Panc1 (cell line): ENCODE measurements around the gene RPS17. TPM values are rescaled to one million over a fixed set of nuclear protein-coding genes. Genes with fewer than 3 reads are reported as not detected.

Experiments
- ATAC-seq: fragments of 200-7000 bp; cut with Tn5 transposase; 2 replicates; pipeline ENCODE4 v1.9.1; 2020; ENCODE audit warnings: mild to moderate bottlenecking, moderate library complexity
- BruUV-seq: library from RNA; stranded (reverse); fragments of 400-500 nt; replicated peaks from 2 replicates; lab custom pipeline; 2021; lab: Mats Ljungman, UMichigan
- CTCF ChIA-PET: fragments of 300-600 bp; sonication (Branson Sonifier 250); formaldehyde crosslinking; loops from one replicate; lab custom pipeline; 2022; ENCODE audit warnings: antibody characterized with exemption; lab: Charles Lee
- POLR2A ChIA-PET: fragments of 300-600 bp; sonication (Branson Sonifier 250); formaldehyde crosslinking; loops from one replicate; lab custom pipeline; 2022; ENCODE audit warnings: antibody characterized with exemption; lab: Charles Lee
- DNase-seq: peaks from one replicate; pipeline ENCODE4 v3.0.0-alpha.2; 2010; ENCODE audit warnings: low read depth, low spot score
- H3K27ac ChIP-seq: 2 replicates; pipeline ENCODE4 v1.5.1; 2011; ENCODE audit warnings: mild to moderate bottlenecking, low read length, inconsistent platforms
- H3K27me3 ChIP-seq: fragments of 200-500 bp; sonication (Bioruptor generic); 2 replicates; pipeline ENCODE4 v1.6.0; 2014; ENCODE audit warnings: low read length, inconsistent platforms; ENCODE audit not compliant: control insufficient read depth, insufficient read depth
- H3K36me3 ChIP-seq: fragments of 200-500 bp; sonication (Bioruptor generic); 2 replicates; pipeline ENCODE4 v1.5.1; 2014; ENCODE audit warnings: inconsistent platforms, mild to moderate bottlenecking, low read length, moderate library complexity; ENCODE audit not compliant: control insufficient read depth, insufficient read depth
- H3K4me1 ChIP-seq: 2 replicates; pipeline ENCODE4 v1.5.1; 2011; ENCODE audit warnings: inconsistent platforms, mild to moderate bottlenecking, low read length, moderate library complexity; ENCODE audit not compliant: control insufficient read depth, insufficient read depth
- H3K4me3 ChIP-seq, 2 experiments: 2 replicates each; pipeline ENCODE4 v1.5.1; 2011 to 2012; ENCODE audit warnings: low read depth in 2 of 2, low read length in 2 of 2, mild to moderate bottlenecking in 2 of 2, inconsistent platforms in 1 of 2, moderate library complexity in 1 of 2
- H3K9me3 ChIP-seq: fragments of 200-500 bp; sonication (Bioruptor generic); 2 replicates; pipeline ENCODE4 v1.5.1; 2014; ENCODE audit warnings: low read depth, mild to moderate bottlenecking, inconsistent platforms, low read length, moderate library complexity; ENCODE audit not compliant: control insufficient read depth, insufficient read depth
- CTCF ChIP-seq: fragments of 450-650 bp; IDR thresholded peaks from 2 replicates; pipeline ENCODE4 v1.5.1; 2017; ENCODE audit warnings: mild to moderate bottlenecking
- POLR2AphosphoS5 ChIP-seq: IDR thresholded peaks from 2 replicates; pipeline ENCODE4 v1.6.1; 2012; ENCODE audit warnings: mild to moderate bottlenecking, low read depth, low read length, moderate library complexity
- REST ChIP-seq, 2 experiments: IDR thresholded peaks; 2 replicates each; pipeline ENCODE4 v1.6.1; 2011 to 2012; ENCODE audit warnings: low read depth in 2 of 2, control low read depth in 1 of 2, low read length in 1 of 2, mild to moderate bottlenecking in 1 of 2, moderate library complexity in 1 of 2; ENCODE audit not compliant: insufficient read depth in 1 of 2
- SIN3A ChIP-seq: IDR thresholded peaks from 2 replicates; pipeline ENCODE4 v1.6.1; 2012; ENCODE audit warnings: low read depth, mild to moderate bottlenecking, low read length, moderate library complexity, borderline replicate concordance; ENCODE audit not compliant: insufficient read depth
- TCF7L2 ChIP-seq: IDR thresholded peaks from 2 replicates; pipeline ENCODE4 v1.6.1; 2011; ENCODE audit warnings: mild to moderate bottlenecking, low read depth, low read length, inconsistent platforms
- in situ Hi-C: cut with HindIII; loops from 2 replicates; pipeline ENCODE4 v1.10.0; 2016; ENCODE audit warnings: low sequenced_read_pairs, low pct_unique_long_range_greater_than_20kb
- intact Hi-C: fragments of 100-400 bp; cut with micrococcal nuclease; formaldehyde crosslinking; loops from one replicate; pipeline ENCODE4 v1.10.0; 2022; ENCODE audit not compliant: unreplicated experiment
- total RNA-seq: library from RNA; stranded (reverse); gene quantifications from one replicate; pipeline ENCODE4 v1.2.1, GENCODE V29; 2021; ENCODE audit not compliant: unreplicated experiment

The RPS17 gene
- total RNA-seq, 1 experiment from 2014 or later = 1,598 TPM

GRCh38 chr15:82553846-82554245 is 13.6 kb upstream of the RPS17 start:
- POLR2A ChIA-PET = no interaction called here
- in situ Hi-C loops = no loop called here
- intact Hi-C loops = no loop called here
- peaks cover 2% of the 10 kb centered on the region; the same call in 1 of the 2 replicates for H3K36me3 ChIP-seq
- H3K4me1 ChIP-seq = peaks cover 4% of the 10 kb centered on the region; the same call in 1 of the 2 replicates
- CTCF ChIA-PET = interaction anchor here (1.0 kb wide), 1 partner anchor 446 kb away, joined by 3 read pairs; no protein-coding TSS in a partner anchor
- no peak overlapping the region for H3K27ac ChIP-seq
- no peak for ATAC-seq
- H3K9me3 ChIP-seq = no peaks in the 10 kb centered on the region
- no peaks in the 10 kb centered on the region for H3K27me3 ChIP-seq
- TF ChIP-seq SIN3A (no peak), REST (IDR thresholded peaks at IDR 0.05; ENCODE audit: insufficient read depth in 1 of 2, low read depth in 2 of 2, low read length in 1 of 2) (no peak), TCF7L2 (no peak), POLR2AphosphoS5 (no peak), CTCF (no peak)
- H3K4me3 ChIP-seq = no peak overlapping the region
- DNase-seq = no peak
- BruUV-seq = no TSS peak

GRCh38 chr15:82552861-82553260 is 12.6 kb upstream of the RPS17 start:
- TF ChIP-seq SIN3A = no peak
- no peak for TF ChIP-seq CTCF
- Histone ChIP-seq H3K4me1 (peaks cover 4% of the 10 kb centered on the region; the same call in 1 of the 2 replicates), H3K4me3 (no peak overlapping the region), H3K27ac (no peak overlapping the region), H3K27me3 (no peaks in the 10 kb centered on the region), H3K9me3 (no peaks in the 10 kb centered on the region), H3K36me3 (peaks cover 2% of the 10 kb centered on the region; the same call in 1 of the 2 replicates)
- ChIA-PET POLR2A (no interaction called here), CTCF (no interaction called here)
- DNase-seq (no peak), ATAC-seq (no peak)
- in situ Hi-C loops (no loop called here), intact Hi-C loops (no loop called here)
- no TSS peak for BruUV-seq
